K562 (cell line): ENCODE results near the gene RPS8. TPM values are rescaled to one million over a fixed set of nuclear protein-coding genes. Genes with fewer than 3 reads are reported as not detected.

Experiments
- ARID1B ChIP-seq: fragments of 450-650 bp; IDR thresholded peaks from 2 replicates; pipeline ENCODE4 v1.6.1; 2016; ENCODE audit warnings: antibody characterized with exemption, mild to moderate bottlenecking, inconsistent platforms
- ATF7 ChIP-seq: fragments of 450-650 bp; IDR thresholded peaks from 2 replicates; pipeline ENCODE4 v1.7.1; 2014; ENCODE audit warnings: mild to moderate bottlenecking, moderate library complexity
- CBX2 ChIP-seq: fragments of 200-600 bp; sonication (generic); IDR thresholded peaks from one replicate; pipeline ENCODE4 v1.6.1; 2012; ENCODE audit warnings: mild to moderate bottlenecking, low read length, inconsistent platforms; ENCODE audit not compliant: insufficient read depth, poor library complexity, severe bottlenecking
- CXXC5 ChIP-seq: fragments of 250-450 bp; sonication (Bioruptor Pico); IDR thresholded peaks from 2 replicates; pipeline ENCODE4 v1.8.0; 2022; ENCODE audit warnings: inconsistent platforms, mild to moderate bottlenecking, moderate library complexity
- FOXA3 ChIP-seq, 2 experiments: fragments of 450-650 bp in 1 of 2; sonication (generic) in 1 of 2; formaldehyde crosslinking; IDR thresholded peaks in 1 of 2; conservative IDR thresholded peaks in 1 of 2; 2 replicates each; pipeline versions ENCODE4 v1.4.0 to v1.8.0; 2020 to 2022; ENCODE audit warnings: mild to moderate bottlenecking in 2 of 2, missing genetic modification reagents in 1 of 2
- FOXP1 ChIP-seq: sonication (generic); formaldehyde crosslinking; IDR thresholded peaks from 2 replicates; pipeline ENCODE4 v1.8.0; 2022; ENCODE audit warnings: mild to moderate bottlenecking, missing genetic modification reagents
- HDAC2 ChIP-seq: fragments of 450-650 bp; IDR thresholded peaks from 2 replicates; pipeline ENCODE4 v1.6.1; 2016; ENCODE audit warnings: mild to moderate bottlenecking
- HEY1 ChIP-seq: fragments of 250-450 bp; sonication (Bioruptor Pico); IDR thresholded peaks from 2 replicates; pipeline ENCODE4 v1.5.0; 2020; ENCODE audit warnings: mild to moderate bottlenecking, moderate library complexity, borderline replicate concordance
- PCBP2 ChIP-seq: fragments of 200-400 bp; formaldehyde crosslinking; IDR thresholded peaks from 2 replicates; pipeline ENCODE4 v1.6.1; 2018; ENCODE audit warnings: low read length, low read depth, mild to moderate bottlenecking, moderate library complexity; ENCODE audit not compliant: poor library complexity, severe bottlenecking
- RAD51 ChIP-seq: fragments of 450-650 bp; IDR thresholded peaks from 2 replicates; pipeline ENCODE4 v1.7.1; 2016; ENCODE audit warnings: low read depth, mild to moderate bottlenecking, borderline replicate concordance
- RBM34 ChIP-seq: fragments of 200-400 bp; formaldehyde crosslinking; IDR thresholded peaks from 2 replicates; pipeline ENCODE4 v1.6.1; 2018; ENCODE audit warnings: low read length, borderline replicate concordance; ENCODE audit not compliant: insufficient read depth
- SMARCA4 ChIP-seq: fragments of 450-650 bp; IDR thresholded peaks from 2 replicates; pipeline ENCODE4 v1.6.1; 2016
- XRCC3 ChIP-seq: fragments of 450-650 bp; IDR thresholded peaks from 2 replicates; pipeline ENCODE4 v1.6.1; 2017; ENCODE audit warnings: mild to moderate bottlenecking, moderate library complexity
- ZBTB1 ChIP-seq: sonication (generic); formaldehyde crosslinking; IDR thresholded peaks from 2 replicates; pipeline ENCODE4 v1.8.1; 2023; ENCODE audit warnings: missing genetic modification reagents, low read depth, mild to moderate bottlenecking, borderline replicate concordance
- ZNF347 ChIP-seq: fragments of 450-650 bp; formaldehyde crosslinking; IDR thresholded peaks from 2 replicates; pipeline ENCODE4 v1.4.0; 2020; ENCODE audit warnings: low read depth, mild to moderate bottlenecking, moderate library complexity
- ZNF41 ChIP-seq: fragments of 250-450 bp; sonication (Bioruptor Pico); conservative IDR thresholded peaks from 2 replicates; pipeline ENCODE4 v1.4.0; 2020; ENCODE audit warnings: mild to moderate bottlenecking
- ZNF778 ChIP-seq: fragments of 450-650 bp; formaldehyde crosslinking; IDR thresholded peaks from 2 replicates; pipeline ENCODE4 v1.4.0; 2020; ENCODE audit warnings: mild to moderate bottlenecking, moderate library complexity
- ZSCAN29 ChIP-seq: fragments of 450-650 bp; IDR thresholded peaks from 2 replicates; pipeline ENCODE4 v1.6.1; 2017
- polyA plus RNA-seq, 8 experiments: library from polyadenylated mRNA; depleted of rRNA in 4 of 8; stranded (reverse) in 5 of 8; unstranded in 3 of 8; fragments of >200 nt; fragmentation: Nextera tagmentation in 2 of 8; fragmentation: Illumina TruSeq in 1 of 8; extraction: Ambion mirVana in 2 of 8; extraction: Trizol in 1 of 8; gene quantifications; 2 replicates each; pipeline versions ENCODE4 v1.2.1 to v1.2.3, GENCODE V29; 2011 to 2014; ENCODE audit warnings: inconsistent platforms in 1 of 8, missing spikeins in 1 of 8
- total RNA-seq, 7 experiments: library from RNA; depleted of rRNA in 6 of 7; stranded (reverse); fragments of >200 nt in 6 of 7; fragmentation: Illumina TruSeq in 2 of 7; extraction: Trizol in 2 of 7; gene quantifications; 2 replicates each; pipeline versions ENCODE4 v1.2.1 to v1.2.3, GENCODE V29; 2011 to 2021; ENCODE audit warnings: low replicate concordance in 1 of 7
- TF ChIP-seq, protein P1 (sequence below), 2 experiments: fragments of 450-650 bp in 1 of 2; IDR thresholded peaks; 2 replicates each; pipeline ENCODE4 v1.6.1; 2011 to 2017; ENCODE audit warnings: low read depth in 2 of 2, antibody characterized with exemption in 1 of 2, borderline replicate concordance in 1 of 2, low read length in 1 of 2, mild to moderate bottlenecking in 1 of 2, mixed read lengths in 1 of 2; ENCODE audit not compliant: control insufficient read depth in 1 of 2
- TF ChIP-seq, protein P2 (sequence below): fragments of 450-650 bp; IDR thresholded peaks from 2 replicates; pipeline ENCODE4 v1.6.1; 2017; ENCODE audit warnings: antibody characterized with exemption
- TF ChIP-seq, protein P3 (sequence below): sonication (generic); formaldehyde crosslinking; IDR thresholded peaks from 2 replicates; pipeline ENCODE4 v1.8.1; 2023; ENCODE audit warnings: mild to moderate bottlenecking, missing genetic modification reagents

The RPS8 gene
- total and polyA plus RNA-seq, 9 of the 15 experiments (the other 6 are each of a cell fraction or from before 2014, with no cell fraction given) = 2,431 to 4,168 (median 3,109) TPM

DNA sequence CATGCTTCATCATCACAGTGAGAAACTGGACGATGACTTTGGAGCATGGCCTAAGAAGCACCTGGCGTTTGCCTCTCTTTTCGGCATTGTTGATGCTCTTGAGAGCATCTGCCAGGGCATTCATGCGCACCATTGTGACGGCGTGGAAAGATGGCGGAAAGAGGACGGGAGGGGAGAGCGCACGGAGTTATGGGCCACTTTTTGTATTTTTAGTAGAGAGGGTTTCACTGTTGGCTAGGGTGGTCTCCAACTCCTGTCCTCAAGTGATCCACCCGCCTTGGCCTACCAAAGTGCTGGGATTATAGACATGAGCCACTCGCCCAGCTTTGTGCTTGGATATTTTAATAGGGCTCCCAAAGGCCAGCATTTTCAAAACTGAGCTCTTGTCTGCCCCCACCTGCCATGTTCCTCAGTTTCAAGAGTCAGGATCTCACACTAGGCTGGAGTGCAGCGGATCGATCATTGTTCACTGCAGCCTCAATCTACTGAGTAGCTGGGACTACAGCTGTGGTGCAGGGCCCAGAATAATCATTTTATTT is 5.3 kb downstream of the RPS8 start (continued):
- TF ChIP-seq, protein P1, sequence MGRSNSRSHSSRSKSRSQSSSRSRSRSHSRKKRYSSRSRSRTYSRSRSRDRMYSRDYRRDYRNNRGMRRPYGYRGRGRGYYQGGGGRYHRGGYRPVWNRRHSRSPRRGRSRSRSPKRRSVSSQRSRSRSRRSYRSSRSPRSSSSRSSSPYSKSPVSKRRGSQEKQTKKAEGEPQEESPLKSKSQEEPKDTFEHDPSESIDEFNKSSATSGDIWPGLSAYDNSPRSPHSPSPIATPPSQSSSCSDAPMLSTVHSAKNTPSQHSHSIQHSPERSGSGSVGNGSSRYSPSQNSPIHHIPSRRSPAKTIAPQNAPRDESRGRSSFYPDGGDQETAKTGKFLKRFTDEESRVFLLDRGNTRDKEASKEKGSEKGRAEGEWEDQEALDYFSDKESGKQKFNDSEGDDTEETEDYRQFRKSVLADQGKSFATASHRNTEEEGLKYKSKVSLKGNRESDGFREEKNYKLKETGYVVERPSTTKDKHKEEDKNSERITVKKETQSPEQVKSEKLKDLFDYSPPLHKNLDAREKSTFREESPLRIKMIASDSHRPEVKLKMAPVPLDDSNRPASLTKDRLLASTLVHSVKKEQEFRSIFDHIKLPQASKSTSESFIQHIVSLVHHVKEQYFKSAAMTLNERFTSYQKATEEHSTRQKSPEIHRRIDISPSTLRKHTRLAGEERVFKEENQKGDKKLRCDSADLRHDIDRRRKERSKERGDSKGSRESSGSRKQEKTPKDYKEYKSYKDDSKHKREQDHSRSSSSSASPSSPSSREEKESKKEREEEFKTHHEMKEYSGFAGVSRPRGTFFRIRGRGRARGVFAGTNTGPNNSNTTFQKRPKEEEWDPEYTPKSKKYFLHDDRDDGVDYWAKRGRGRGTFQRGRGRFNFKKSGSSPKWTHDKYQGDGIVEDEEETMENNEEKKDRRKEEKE (IDR thresholded peaks at IDR 0.05; ENCODE audit: borderline replicate concordance in 1 of 2, control insufficient read depth in 1 of 2, low read depth in 2 of 2, low read length in 1 of 2) = peak in 1 of 2 experiments; percentile 57; a peak in 1 of 4 replicates
- TF ChIP-seq FOXA3 (CRISPR knock-in tag; conservative IDR thresholded peaks at IDR 0.05 in 1 of 2, IDR thresholded peaks at IDR 0.05 in 1 of 2) (no peak), ZNF41 (no peak), SMARCA4 (no peak), PCBP2 (no peak), XRCC3 (no peak), ARID1B (no peak), ZSCAN29 (no peak), FOXP1 (CRISPR knock-in tag) (no peak), CBX2 (no peak), ATF7 (no peak), ZNF347 (CRISPR knock-in tag) (no peak), HDAC2 (no peak), RBM34 (no peak), ZBTB1 (no peak), CXXC5 (CRISPR knock-in tag) (no peak), ZNF778 (CRISPR knock-in tag) (no peak), RAD51 (no peak), HEY1 (CRISPR knock-in tag) (no peak)
- TF ChIP-seq, protein P2, sequence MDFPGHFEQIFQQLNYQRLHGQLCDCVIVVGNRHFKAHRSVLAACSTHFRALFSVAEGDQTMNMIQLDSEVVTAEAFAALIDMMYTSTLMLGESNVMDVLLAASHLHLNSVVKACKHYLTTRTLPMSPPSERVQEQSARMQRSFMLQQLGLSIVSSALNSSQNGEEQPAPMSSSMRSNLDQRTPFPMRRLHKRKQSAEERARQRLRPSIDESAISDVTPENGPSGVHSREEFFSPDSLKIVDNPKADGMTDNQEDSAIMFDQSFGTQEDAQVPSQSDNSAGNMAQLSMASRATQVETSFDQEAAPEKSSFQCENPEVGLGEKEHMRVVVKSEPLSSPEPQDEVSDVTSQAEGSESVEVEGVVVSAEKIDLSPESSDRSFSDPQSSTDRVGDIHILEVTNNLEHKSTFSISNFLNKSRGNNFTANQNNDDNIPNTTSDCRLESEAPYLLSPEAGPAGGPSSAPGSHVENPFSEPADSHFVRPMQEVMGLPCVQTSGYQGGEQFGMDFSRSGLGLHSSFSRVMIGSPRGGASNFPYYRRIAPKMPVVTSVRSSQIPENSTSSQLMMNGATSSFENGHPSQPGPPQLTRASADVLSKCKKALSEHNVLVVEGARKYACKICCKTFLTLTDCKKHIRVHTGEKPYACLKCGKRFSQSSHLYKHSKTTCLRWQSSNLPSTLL = no peak
- TF ChIP-seq, protein P3, sequence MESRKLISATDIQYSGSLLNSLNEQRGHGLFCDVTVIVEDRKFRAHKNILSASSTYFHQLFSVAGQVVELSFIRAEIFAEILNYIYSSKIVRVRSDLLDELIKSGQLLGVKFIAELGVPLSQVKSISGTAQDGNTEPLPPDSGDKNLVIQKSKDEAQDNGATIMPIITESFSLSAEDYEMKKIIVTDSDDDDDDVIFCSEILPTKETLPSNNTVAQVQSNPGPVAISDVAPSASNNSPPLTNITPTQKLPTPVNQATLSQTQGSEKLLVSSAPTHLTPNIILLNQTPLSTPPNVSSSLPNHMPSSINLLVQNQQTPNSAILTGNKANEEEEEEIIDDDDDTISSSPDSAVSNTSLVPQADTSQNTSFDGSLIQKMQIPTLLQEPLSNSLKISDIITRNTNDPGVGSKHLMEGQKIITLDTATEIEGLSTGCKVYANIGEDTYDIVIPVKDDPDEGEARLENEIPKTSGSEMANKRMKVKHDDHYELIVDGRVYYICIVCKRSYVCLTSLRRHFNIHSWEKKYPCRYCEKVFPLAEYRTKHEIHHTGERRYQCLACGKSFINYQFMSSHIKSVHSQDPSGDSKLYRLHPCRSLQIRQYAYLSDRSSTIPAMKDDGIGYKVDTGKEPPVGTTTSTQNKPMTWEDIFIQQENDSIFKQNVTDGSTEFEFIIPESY (CRISPR knock-in tag) = 0 out of 2 replicates have a peak, but pooled peaks have one; percentile 44
